LNCaP clone FGC (cell line): Measurements from ENCODE around the gene ZNF205.

ENCODE experiments used
- DNase-seq: peaks from one replicate; pipeline ENCODE4 v3.0.0-alpha.2; 2011; ENCODE audit warnings: low read depth
- H3K4me3 ChIP-seq: 2 replicates; pipeline ENCODE4 v1.5.1; 2011; ENCODE audit warnings: mild to moderate bottlenecking, low read depth, low read length, control low read depth
- CTCF ChIP-seq: IDR thresholded peaks from 2 replicates; pipeline ENCODE4 v1.5.1; 2012; ENCODE audit warnings: mild to moderate bottlenecking; ENCODE audit not compliant: control insufficient read depth, insufficient read depth; ENCODE audit errors: extremely low read depth

Gene ZNF205

GRCh38 chr16:3129137-3130131 is 17.0 kb downstream of the ZNF205 start:
- peak overlapping the region; percentile 54 for H3K4me3 ChIP-seq
- peak; percentile 63 for DNase-seq
- TF ChIP-seq CTCF: peak; percentile 92

GRCh38 chr16:3131755-3132377 is 19.5 kb downstream of the ZNF205 start:
- peak; percentile 44; the same call in 1 of the 2 replicates for TF ChIP-seq CTCF
- no peak for DNase-seq

GRCh38 chr16:3133844-3134243 is 21.5 kb downstream of the ZNF205 start:
- H3K4me3 ChIP-seq: peak overlapping the region; percentile 89
- DNase-seq: no peak
- no peak for TF ChIP-seq CTCF

More at GRCh38 chr16:3131755-3132377, 19.5 kb downstream of the ZNF205 start:
- H3K4me3 ChIP-seq: no peak overlapping the region

- TF ChIP-seq CTCF: no peak
- peak within 1 kb of the TSS; percentile 89 for H3K4me3 ChIP-seq
- DNase-seq: peak; percentile 95
Observed at GRCh38 chr16:3134338-3135125, 22.1 kb downstream of the ZNF205 start, which contains the start of gene ZNF213. TSS of gene ZNF213 (plus strand) at chr16:3135029. CDS start at chr16:3137281, 2,252 bp downstream.

GRCh38 chr16:3135126-3135715 is 22.8 kb downstream of the ZNF205 start:
- no peak for TF ChIP-seq CTCF
- H3K4me3 ChIP-seq: peak overlapping the region; percentile 89
- no peak for DNase-seq

GRCh38 chr16:3137267-3137666 is 24.9 kb downstream of the ZNF205 start:
- TF ChIP-seq CTCF: no peak
- H3K4me3 ChIP-seq: no peak overlapping the region
- DNase-seq: no peak
